Measurements from ENCODE around the gene LTBP1.

LTBP1 gene

GRCh38 chr2:33014268-33014667 lies 67.5 kb downstream of the LTBP1 start:
- DNase-seq, result peak; percentile 70

DNA sequence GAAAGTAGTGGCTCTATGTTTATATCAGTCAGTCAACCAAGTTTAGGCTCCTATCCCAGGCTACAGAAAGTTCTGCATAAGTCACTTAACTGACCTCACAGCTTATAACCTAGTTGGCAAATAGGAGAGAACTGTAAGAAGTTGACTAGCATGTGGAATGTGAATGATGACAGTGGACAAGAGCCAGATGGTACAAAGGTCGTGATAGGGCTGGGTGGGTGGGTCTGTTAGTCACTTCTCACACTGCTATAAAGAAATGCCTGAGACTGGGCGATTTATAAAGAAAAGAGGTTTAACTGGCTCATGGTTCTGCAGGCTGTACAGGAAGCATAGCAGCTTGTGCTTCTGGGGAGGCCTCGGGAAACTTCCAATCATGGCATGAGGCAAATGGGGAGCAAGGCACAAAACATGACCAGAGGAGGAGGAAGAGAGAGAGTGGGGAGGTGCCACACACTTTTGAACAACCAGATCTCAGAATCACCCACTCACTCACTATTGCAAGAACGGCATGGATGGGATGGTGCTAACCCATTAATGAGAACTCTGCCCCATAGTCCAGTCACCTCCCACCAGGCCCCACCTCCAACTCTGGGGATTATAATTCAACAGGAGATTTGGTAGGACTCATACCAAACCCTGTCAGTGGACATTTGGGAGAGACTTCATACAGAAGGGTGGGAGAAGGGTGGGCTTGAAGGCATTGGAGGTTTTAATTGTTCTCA lies 68.8 kb downstream of the LTBP1 start:
- DNase-seq, result no peak

GRCh38 chr2:33018271-33018670 lies 71.5 kb downstream of the LTBP1 start:
- DNase-seq, result no peak

- no peak for DNase-seq
Measured at GRCh38 chr2:33019796-33020195, 73.0 kb downstream of the LTBP1 start.

DNA sequence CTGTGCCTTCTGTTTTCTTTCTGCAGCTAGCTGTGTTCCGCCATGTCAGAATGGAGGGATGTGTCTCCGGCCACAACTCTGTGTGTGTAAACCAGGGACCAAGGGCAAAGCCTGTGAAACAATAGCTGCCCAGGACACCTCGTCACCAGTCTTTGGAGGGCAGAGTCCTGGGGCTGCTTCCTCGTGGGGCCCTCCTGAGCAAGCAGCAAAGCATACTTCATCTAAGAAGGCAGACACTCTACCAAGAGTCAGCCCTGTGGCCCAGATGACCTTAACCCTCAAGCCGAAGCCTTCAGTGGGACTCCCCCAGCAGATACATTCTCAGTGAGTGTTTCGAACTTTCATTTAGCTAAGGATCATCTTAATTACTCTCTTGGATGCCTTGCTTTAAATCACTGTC lies 74.1 kb downstream of the LTBP1 start:
- no peak for DNase-seq

GRCh38 chr2:33021542-33022227 lies 74.9 kb downstream of the LTBP1 start:
- DNase-seq, result no peak

GRCh38 chr2:33022395-33022985 lies 75.7 kb downstream of the LTBP1 start:
- DNase-seq, result no peak

DNA sequence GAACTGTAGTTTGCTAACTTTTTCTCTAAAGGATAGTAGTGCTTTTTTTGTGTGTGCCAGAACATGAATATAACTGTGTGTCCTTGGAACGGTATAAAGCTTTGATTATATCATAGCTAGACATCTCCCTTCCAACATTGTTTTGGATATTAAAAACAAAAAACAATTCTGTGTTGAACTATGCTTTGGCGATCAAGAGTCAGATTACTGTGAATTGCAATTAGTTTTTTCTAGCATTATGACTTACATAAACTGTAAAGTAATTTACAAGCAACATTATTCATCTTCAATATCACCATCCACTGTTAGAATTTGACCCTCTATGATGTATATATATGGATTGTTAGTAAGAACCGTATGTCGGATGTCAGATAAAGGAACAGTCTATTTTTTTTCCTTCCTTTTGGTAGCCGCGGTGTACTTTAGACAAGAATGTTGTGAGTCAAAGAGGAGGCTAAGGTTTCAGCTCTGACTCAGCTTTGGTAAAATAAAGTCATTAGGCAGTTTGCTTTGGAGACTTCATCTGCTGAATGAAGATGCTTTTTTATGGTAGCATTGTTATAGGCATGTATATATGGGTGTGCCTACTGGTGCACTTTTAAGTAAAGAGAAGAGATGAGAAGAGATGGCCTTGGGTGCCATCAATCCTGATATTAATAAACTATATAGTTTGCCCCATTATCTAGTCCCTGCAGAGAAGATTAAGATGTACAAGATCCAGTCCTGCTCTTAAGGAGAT lies 76.4 kb downstream of the LTBP1 start:
- peak; percentile 3 for DNase-seq

DNA sequence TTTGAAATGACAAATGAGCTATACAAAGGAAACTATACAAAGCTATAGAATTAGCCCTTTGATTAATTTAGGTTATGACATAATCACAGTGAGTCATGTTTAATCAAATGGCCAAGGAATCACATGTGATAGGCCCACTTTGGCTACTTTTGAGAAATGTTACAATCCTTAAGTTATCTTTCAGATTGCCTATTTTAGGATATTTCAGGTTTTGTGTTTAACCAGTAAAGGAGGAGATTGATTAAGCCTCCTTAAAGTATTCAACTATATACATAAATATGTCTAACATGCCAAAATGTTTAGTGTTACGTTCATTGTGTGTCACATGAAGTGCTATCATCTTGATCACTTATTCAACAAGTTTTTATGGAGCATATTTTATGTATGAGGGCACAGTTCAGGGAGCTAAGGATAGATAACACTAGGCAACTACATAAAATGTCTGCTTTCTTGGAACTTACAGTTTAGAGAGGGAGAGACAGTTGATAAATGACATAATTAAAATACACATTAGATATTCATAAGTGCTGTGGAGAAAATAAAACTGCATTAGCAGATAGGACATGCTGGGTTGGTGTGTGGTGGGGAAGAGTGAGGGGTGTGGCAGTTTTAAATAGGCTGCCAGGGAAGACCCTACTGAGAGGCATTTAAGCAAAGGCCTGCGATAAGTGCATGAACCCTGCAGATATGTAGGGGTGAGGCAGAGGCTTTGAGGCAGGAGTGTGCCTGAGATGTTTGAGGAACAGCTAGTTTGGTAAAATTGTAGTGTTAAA lies 77.2 kb downstream of the LTBP1 start:
- no peak for DNase-seq

DNA sequence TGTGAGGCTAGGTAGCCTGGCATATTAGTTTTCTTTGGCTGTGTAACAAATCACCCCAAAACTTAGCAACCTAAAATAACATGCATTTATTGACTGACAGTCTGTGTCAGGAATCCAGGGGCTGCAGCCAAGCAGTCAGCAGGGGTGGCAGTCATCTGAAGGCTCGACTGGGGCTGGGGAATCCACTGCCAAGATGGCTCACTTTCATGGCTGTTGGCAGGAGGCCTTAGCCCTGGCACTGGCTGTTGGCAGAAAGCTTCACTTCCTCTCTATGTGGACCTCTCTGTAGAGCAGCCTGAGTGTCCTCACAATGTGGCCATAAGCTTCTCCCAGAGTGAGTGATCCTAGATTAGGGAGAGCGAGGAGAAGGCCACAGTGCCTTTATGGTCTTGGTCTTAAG lies 78.0 kb downstream of the LTBP1 start:
- DNase-seq, result no peak

GRCh38 chr2:33029459-33029858 lies 82.7 kb downstream of the LTBP1 start:
- no peak for DNase-seq

- DNase-seq, result no peak
Measured at GRCh38 chr2:33029926-33030325, 83.2 kb downstream of the LTBP1 start.

DNA sequence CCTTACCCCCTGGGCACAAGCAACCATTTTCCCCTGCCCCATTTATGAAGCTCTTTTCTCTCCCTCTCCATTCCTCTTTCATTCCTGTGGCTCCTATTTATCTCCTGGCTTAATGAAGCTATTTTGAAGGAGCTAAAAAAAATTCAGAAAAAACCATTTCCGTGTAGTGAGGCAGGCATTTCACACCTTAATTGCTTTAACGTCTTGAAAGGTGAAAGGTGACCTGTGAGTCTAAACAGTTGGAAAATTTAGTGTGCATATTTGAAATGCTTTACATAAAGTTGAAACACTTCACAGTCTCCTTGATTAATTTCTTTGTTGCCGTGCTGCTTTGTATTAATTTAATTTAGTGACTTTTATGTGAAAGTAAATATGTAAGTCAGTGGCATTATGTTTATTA lies 83.6 kb downstream of the LTBP1 start:
- no peak for DNase-seq

DNA sequence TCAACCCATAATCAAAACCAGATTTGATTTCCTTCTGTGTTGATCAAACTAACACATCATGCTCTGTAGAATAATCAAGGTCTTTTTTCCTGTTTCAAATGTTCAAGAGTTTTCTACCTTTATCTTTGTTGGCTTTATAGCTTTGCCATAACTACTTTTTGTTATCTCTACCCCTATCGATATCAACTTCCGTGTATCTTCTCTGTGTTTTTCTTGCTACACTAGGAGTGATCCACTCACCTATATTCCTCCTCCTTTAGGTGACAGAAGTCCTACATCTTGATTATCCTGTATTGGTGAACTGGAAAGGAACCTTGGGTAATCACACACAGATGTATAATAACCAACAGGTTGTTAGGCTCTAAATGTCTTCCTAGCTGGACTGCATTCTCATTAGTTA lies 85.5 kb downstream of the LTBP1 start:
- no peak for DNase-seq

DNA sequence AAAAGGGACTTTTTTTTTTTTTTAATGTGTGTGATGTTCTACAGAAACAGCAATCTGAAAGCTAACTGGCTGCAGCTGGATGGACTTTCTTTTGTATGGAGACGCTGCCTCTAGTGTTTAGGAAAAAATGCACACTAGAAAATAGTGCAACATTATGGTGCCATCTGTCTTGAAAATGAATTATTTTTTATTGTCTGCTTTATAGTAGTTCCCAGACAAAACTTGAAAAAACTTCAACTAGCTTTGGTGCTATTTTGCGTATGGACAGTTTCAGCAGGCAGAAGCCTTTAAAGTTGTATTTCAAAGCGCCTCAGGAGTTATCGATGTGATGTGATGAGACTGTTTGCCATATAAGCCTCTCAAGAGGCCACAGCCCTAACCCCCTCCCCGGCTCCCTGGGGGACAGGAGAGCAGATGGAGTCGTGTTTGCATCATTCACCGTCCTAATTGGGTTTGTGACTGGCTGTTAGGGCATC lies 86.9 kb downstream of the LTBP1 start:
- DNase-seq, result peak; percentile 89

DNA sequence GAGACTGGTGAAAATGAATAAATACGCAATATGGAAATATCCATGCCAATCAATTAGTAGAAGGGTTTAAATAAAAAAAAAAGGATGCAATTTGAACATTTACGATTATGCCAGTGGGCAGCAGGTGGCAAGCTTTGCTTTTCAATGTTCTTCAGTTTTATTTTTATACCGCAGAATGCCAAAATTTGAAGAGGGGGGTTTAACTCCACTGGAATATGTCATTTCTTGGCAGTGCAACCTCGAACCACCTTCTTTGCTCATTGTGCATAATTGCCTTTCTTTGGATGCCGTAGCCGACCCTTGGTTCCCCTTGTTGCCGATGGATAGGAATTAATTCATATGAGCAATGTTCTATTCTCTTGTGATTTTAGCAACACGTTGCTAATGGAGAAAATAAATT lies 88.0 kb downstream of the LTBP1 start:
- peak; percentile 17 for DNase-seq

GRCh38 chr2:33038230-33038629 lies 91.5 kb downstream of the LTBP1 start:
- DNase-seq, result no peak

DNA sequence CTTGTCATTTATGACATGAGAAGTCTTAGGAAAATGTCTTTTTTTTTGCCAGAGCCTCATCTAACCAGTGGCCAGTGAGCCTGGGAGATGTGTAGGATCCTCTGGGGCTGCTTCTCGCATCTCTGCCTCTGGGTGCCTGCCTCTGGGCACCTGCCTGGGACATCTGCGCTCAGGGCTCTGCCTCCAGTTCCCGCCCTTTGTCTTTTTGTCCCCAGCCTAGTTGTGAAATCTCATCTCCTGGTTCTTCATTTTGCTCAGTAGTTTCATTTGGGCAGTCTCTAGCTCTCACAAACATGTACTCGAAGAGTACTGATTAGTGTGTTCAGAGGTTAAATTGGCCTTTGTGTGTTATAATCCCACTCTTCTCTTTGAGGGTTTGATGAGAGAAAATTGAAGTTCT lies 92.0 kb downstream of the LTBP1 start:
- no peak for DNase-seq

DNA sequence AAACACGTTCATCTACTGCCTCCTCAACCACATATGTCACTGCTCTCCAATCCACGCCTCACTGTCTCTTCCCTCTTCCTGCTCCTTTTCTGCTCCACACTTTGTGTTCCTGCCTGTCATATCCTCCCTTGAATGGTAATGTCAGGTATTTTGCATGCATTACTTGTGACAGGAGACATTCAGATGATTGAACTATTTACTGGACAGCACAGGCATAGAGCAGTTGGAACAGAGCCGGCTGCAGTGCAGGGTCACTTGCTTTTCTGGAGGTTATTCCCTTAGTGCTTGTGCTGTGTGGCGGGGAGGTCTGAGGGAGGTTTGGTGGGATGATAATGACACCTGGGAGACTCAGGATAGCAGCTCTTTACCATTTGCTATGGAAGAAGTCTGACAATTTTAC lies 93.8 kb downstream of the LTBP1 start:
- DNase-seq, result no peak

GRCh38 chr2:33042265-33042664 lies 95.5 kb downstream of the LTBP1 start:
- DNase-seq, result no peak

DNA sequence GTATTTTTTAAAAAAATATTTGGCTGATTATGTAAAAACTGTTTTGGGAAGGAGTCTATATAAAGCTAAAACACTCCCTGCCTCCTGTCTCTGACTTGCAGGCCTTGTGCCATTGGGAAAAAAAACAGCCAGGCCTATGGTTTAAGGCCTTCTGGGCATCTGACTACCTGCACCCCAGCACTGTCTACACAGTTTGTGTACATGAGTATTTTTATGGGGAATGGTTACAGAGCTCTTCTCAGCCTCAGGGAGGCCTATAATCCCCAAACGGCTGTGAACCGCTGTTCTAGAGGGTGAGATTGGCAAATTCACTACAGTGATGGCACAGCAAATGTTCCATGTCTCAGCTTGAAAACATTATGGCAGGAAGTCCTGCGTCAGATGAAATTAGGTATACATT lies 96.1 kb downstream of the LTBP1 start:
- no peak for DNase-seq

DNA sequence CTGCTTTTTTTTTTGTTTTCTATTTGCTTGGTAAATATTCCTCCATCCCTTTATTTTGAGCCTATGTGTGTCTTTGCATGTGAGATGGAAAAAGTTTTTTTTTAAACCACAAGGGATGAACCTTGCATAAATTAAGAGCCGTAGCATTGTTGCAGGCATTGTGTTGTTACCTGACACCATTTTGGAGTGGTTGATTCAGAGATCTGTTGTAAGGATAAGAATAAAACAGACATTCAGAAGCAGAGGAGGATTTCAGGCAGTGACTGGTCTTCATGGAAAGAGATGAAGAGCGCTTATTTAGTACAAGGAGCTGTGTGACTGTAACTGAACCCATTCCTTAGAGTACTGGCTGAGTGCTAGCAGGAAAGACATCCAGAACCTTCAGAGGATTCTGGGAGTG lies 101.2 kb downstream of the LTBP1 start:
- peak; percentile 3 for DNase-seq

Measured in NCI-H69 (cell line).